Heart left ventricle (tissue), 16 donors: ENCODE measurements around the gene IDUA. TPM values are rescaled to one million over a fixed set of nuclear protein-coding genes. Genes with fewer than 3 reads are reported as not detected.
"Not testable (repeated sequence)": the region's sequence is repeated elsewhere in the genome, so short reads cannot be mapped to it uniquely, and the experiment has no call there.

Source experiments
- ATAC-seq, 4 donors: fragments of 200-7000 bp; cut with Tn5 transposase; one replicate each; pipeline ENCODE4 v1.9.1; 2020 to 2022; ENCODE audit warnings: moderate library complexity in 4 of 4, mild to moderate bottlenecking in 3 of 4, moderate number of reproducible peaks in 1 of 4
- DNase-seq, 5 donors: peaks; one replicate each; pipeline ENCODE4 v3.0.0-alpha.2; 2020
- H3K27ac ChIP-seq, 12 donors: fragments of 200-600 bp; sonication (generic) in 4 of 12; one replicate each; pipeline versions ENCODE4 v1.5.0 to v1.8.0; 2016 to 2022; ENCODE audit warnings: mild to moderate bottlenecking in 2 of 12
- H3K27me3 ChIP-seq, 9 donors: fragments of 200-600 bp; sonication (generic) in 2 of 9; one replicate each; pipeline versions ENCODE4 v1.5.1 to v1.8.0; 2016 to 2022; ENCODE audit warnings: mild to moderate bottlenecking in 3 of 9
- H3K36me3 ChIP-seq, 9 donors: fragments of 200-600 bp; sonication (generic) in 2 of 9; one replicate each; pipeline versions ENCODE4 v1.5.0 to v1.8.0; 2018 to 2022; ENCODE audit warnings: mild to moderate bottlenecking in 2 of 9
- H3K4me1 ChIP-seq, 12 donors: fragments of 200-600 bp; sonication (generic) in 4 of 12; one replicate each; pipeline versions ENCODE4 v1.5.0 to v1.8.0; 2016 to 2022; ENCODE audit warnings: mild to moderate bottlenecking in 3 of 12
- H3K4me3 ChIP-seq, 12 donors: fragments of 200-600 bp; sonication (generic) in 4 of 12; one replicate each; pipeline versions ENCODE4 v1.5.0 to v1.8.0; 2017 to 2022; ENCODE audit warnings: mild to moderate bottlenecking in 9 of 12, moderate library complexity in 4 of 12
- H3K9me3 ChIP-seq, 12 donors: fragments of 200-600 bp; sonication (generic) in 4 of 12; one replicate each; pipeline versions ENCODE4 v1.5.0 to v1.8.0; 2016 to 2022; ENCODE audit warnings: mild to moderate bottlenecking in 1 of 12
- POLR2A ChIP-seq, 2 donors: fragments of 450-650 bp; IDR thresholded peaks; one replicate each; pipeline ENCODE4 v1.6.1; 2017; ENCODE audit warnings: antibody characterized with exemption in 2 of 2, mild to moderate bottlenecking in 2 of 2, moderate library complexity in 2 of 2
- WGBS, 4 donors: extraction: QIAGEN DNeasy Blood & Tissue Kit in 2 of 4; methylation state at CpG; one replicate each; pipeline versions ENCODE4 v1.1.5 to v1.1.7; 2013 to 2018; 5-methylcytosine and 5-hydroxymethylcytosine counted together
- intact Hi-C, 10 donors: fragments of 100-400 bp; cut with DNase I; formaldehyde crosslinking; loops; one replicate each; pipeline versions ENCODE4 v1.11.1 to v1.14.2; 2022
- polyA plus RNA-seq, 2 donors: library from polyadenylated mRNA; stranded (reverse); fragments of 200-250 nt; gene quantifications; one replicate each; pipeline ENCODE4 v1.2.3, GENCODE V29; 2013
- total RNA-seq, 9 donors: library from RNA; depleted of rRNA in 2 of 9; stranded (reverse); fragments of >200 nt in 2 of 9; fragmentation: NEBNext Ultra II Directional in 3 of 9; extraction: Animal tissue kit (Norgen Biotek cat#: 25700) in 3 of 9; gene quantifications; one replicate each; pipeline versions ENCODE4 v1.1.0 to v1.2.4, GENCODE V29; 2016 to 2023
- TF ChIP-seq, protein P1 (sequence below), 12 donors: fragments of 200-600 bp; sonication (generic) in 4 of 12; IDR thresholded peaks; one replicate each; pipeline versions ENCODE4 v1.5.0 to v1.8.0; 2018 to 2022; ENCODE audit warnings: antibody characterized with exemption in 12 of 12, mild to moderate bottlenecking in 5 of 12
- donor health status: ischemic (EF 13 %, LVEDD 7.1; RV severe dilation, severe dysfunction).
- donor health status: healthy with polysubstance abuse.
- donor health status: DM: no; HTN: yes; CAD: no.
- donor health status: DM: no; HTN: no; CAD: no.
- donor health status: ischemic (EF 25% LVEDD 6.9; RV normal size, moderate dysfunction).
- donor health status: ischemic (EF 25% LVEDD 5.7; RV mildly dilated, moderate dysfunction).
- donor health status: healthy.
- donor health status: DM: yes; HTN: yes; CAD: no.
- donor health status: ischemic (EF 35%, LVEDD 5.7; RV mildly dilated, moderate dysfunction).
- donor health status: nonischemic (EF 11% LVEDD 7.7; RV severe dilation, severe dysfunction).
- donor health status: DM: yes; HTN: yes; CAD: no.
- donor health status: PGD.
- donor health status: ischemic (EF 29% LVEDD 5.4; RV normal size, mild dysfunction).
- donor health status: nonischemic (EF 23%, LVEDD 6.1; RV moderate dilation, normal function).

The IDUA gene
- total and polyA plus RNA-seq, 11 donors = 3.2 to 17.4 (median 6.8) TPM

DNA sequence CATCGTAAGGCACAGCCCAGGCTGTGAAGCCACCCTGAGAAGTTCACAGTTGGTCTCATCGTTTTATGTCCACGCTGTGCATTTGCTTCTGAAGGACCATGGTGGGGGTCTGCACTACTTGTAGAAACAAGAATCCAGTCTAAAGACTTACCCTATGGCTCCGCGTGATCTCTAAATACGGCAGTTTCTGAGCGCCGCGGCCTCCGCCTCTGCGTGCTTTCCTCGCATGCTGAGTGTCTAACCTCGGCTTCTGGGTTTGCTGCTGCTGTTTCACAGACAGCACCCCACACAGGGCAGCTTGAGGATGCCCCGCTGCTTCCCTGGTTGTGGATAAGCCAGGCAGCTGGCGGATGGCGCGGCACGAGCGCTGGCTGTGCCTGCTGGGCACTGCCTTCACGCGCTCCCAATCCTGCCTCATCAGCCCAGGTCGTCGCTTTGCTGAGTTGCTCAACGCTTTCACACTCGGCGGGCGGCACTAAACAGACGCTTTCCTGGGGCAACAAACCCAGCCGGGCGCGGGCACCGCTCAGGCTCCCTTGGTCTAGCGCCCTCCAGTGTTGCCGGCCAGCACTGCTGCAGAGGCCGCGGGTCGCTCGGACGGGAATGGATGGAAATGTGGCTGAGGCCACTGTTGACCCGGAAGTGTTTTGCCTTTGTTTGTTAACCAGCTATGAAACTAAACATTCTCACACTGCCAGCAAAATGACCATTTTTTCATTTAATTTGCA is 63.8 kb downstream of the IDUA start:
- H3K27ac ChIP-seq = no peak overlapping the region
- intact Hi-C loops = no loop called here
- H3K36me3 ChIP-seq = no peaks in the 10 kb centered on the region
- H3K4me1 ChIP-seq = peaks cover 0 to 20% (median 10%) of the 10 kb centered on the region in 12 donors
- DNase-seq (peak in 3 of 5 donors; percentile 11 to 41 (median 36)), ATAC-seq (no peak)
- whole genome bisulfite sequencing, 4 donors = 56 to 73% (median 59%) methylated on average over 39 to 40 of the region's 40 CpGs
- H3K9me3 ChIP-seq = no peaks in the 10 kb centered on the region
- H3K27me3 ChIP-seq = peaks cover 0 to 58% (median 8%) of the 10 kb centered on the region in 9 donors
- TF ChIP-seq POLR2A (IDR thresholded peaks at IDR 0.05) = no peak
- TF ChIP-seq, protein P1, sequence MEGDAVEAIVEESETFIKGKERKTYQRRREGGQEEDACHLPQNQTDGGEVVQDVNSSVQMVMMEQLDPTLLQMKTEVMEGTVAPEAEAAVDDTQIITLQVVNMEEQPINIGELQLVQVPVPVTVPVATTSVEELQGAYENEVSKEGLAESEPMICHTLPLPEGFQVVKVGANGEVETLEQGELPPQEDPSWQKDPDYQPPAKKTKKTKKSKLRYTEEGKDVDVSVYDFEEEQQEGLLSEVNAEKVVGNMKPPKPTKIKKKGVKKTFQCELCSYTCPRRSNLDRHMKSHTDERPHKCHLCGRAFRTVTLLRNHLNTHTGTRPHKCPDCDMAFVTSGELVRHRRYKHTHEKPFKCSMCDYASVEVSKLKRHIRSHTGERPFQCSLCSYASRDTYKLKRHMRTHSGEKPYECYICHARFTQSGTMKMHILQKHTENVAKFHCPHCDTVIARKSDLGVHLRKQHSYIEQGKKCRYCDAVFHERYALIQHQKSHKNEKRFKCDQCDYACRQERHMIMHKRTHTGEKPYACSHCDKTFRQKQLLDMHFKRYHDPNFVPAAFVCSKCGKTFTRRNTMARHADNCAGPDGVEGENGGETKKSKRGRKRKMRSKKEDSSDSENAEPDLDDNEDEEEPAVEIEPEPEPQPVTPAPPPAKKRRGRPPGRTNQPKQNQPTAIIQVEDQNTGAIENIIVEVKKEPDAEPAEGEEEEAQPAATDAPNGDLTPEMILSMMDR (IDR thresholded peaks at IDR 0.05) = peak in 3 of 12 donors; percentile 13 to 47 (median 30)
- H3K4me3 ChIP-seq = no peak overlapping the region

DNA sequence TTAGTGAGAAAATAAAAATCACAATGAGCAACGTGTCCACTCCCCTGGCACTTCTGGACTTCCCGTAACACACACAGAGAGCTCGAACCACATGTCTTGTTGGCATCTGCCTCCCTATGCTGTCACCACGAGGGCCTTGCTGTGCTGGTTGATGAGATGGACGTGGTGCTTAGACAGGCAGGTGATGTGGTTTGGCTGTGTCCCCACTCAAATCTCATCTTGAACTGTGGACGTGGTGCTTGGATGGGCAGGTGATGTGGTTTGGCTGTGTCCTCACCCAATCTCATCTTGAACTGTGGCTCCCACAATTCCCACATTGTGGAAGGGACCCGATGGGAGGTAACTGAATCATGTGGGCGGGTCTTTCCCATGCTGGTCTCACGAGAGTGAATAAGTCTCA is 64.6 kb downstream of the IDUA start:
- peaks cover 0 to 25% (median 13%) of the 10 kb centered on the region in 12 donors for H3K4me1 ChIP-seq
- H3K36me3 ChIP-seq = no peaks in the 10 kb centered on the region
- DNase-seq = peak in 1 of 5 donors; percentile 7
- H3K4me3 ChIP-seq = no peak overlapping the region
- H3K9me3 ChIP-seq = no peaks in the 10 kb centered on the region
- WGBS, 4 donors = 57 to 81% (median 72%) methylated on average over 9 of the region's 9 CpGs
- H3K27me3 ChIP-seq = peaks cover 0 to 65% (median 7%) of the 10 kb centered on the region in 9 donors
- H3K27ac ChIP-seq = no peak overlapping the region
- no peak for ATAC-seq
- intact Hi-C loops = no loop called here
- TF ChIP-seq POLR2A (IDR thresholded peaks at IDR 0.05) = no peak
- TF ChIP-seq, protein P1 (IDR thresholded peaks at IDR 0.05) = no peak

DNA sequence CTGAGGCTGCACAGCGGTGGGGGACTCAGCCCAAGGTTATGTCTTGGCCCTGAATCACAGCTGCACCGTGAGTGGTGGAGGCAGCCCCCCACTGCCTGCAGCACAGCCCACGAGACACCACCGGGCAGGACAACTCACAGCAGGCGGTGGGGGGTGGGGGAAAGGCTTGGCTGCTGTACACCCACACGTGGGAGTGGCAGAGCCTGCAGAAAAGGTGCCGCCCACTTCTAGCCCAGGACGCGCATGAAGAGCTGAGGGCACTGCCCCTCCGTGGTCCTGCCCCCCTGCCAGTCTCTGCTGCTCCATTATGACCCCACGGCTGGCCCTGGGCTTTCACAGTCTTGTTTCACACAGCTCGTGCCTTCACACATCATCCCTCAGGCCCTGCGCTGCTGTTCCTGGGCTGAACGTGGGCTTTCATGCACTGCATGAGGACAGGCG is 65.4 kb downstream of the IDUA start:
- H3K4me1 ChIP-seq = peaks cover 0 to 19% (median 9%) of the 10 kb centered on the region in 12 donors
- H3K9me3 ChIP-seq = no peaks in the 10 kb centered on the region
- ATAC-seq = no peak
- TF ChIP-seq, protein P1 (IDR thresholded peaks at IDR 0.05) = no peak
- no peak for TF ChIP-seq POLR2A (IDR thresholded peaks at IDR 0.05)
- H3K4me3 ChIP-seq = no peak overlapping the region
- H3K36me3 ChIP-seq = no peaks in the 10 kb centered on the region
- peaks cover 0 to 73% (median 12%) of the 10 kb centered on the region in 9 donors for H3K27me3 ChIP-seq
- 65 to 81% (median 75%) methylated on average over 9 to 15 of the region's 15 CpGs for WGBS, 4 donors
- no peak overlapping the region for H3K27ac ChIP-seq
- DNase-seq = peak in 1 of 5 donors; percentile 53
- intact Hi-C loops = no loop called here

DNA sequence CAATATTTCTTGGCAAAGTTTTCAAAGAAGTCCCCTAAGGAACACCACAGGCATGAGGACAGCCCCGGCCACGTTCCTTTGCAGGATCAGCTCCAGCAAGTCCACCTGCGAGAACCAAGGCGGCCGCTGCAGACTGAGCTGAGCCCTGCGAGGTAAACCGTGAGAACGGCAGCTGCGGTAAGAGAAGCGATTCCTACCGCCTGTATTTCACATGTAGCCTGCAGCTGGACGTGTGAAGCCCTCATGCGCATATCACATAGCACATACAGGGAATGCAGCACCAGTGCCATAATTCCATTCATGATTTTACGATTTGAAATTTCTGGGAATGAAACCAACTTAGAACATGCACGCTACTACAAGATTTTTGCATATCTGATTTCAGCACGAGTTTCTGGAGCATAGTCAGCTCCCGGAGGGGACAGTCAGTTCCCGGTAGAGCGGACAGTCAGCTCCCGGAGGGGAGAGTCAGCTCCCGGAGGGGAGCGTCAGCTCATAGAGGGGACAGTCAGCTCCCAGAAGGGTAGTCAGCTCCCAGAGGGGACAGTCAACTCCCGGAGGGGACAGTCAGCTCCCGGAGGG is 66.3 kb downstream of the IDUA start:
- peak overlapping the region in 2 of 12 donors; percentile 25 to 26 for H3K4me3 ChIP-seq
- H3K27ac ChIP-seq = no peak overlapping the region
- no peak for TF ChIP-seq POLR2A (IDR thresholded peaks at IDR 0.05)
- TF ChIP-seq, protein P1 (IDR thresholded peaks at IDR 0.05) = no peak
- no peaks in the 10 kb centered on the region for H3K36me3 ChIP-seq
- peaks cover 0 to 74% (median 12%) of the 10 kb centered on the region in 9 donors for H3K27me3 ChIP-seq
- peaks cover 0 to 21% (median 6%) of the 10 kb centered on the region in 12 donors for H3K4me1 ChIP-seq
- WGBS, 4 donors = 52 to 57% (median 57%) methylated on average over 20 to 24 of the region's 24 CpGs
- intact Hi-C loops = no loop called here
- peak in 1 of 5 donors; percentile 56 for DNase-seq
- ATAC-seq = no peak
- no peaks in the 10 kb centered on the region for H3K9me3 ChIP-seq

DNA sequence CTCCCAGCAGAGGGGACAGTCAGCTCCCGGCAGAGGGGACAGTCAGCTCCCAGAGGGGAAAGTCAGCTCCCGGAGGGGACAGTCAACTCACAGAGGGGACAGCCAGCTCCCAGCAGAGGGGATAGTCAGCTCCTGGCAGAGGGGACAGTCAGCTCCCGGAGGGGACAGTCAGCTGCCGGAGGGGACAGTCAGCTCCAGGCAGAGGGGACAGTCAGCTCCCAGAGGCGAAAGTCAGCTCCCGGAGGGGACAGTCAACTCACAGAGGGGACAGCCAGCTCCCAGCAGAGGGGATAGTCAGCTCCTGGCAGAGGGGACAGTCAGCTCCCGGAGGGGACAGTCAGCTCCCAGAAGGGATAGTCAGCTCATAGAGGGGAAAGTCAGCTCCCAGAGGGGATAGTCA is 67.0 kb downstream of the IDUA start:
- H3K36me3 ChIP-seq, ATAC-seq, H3K9me3 ChIP-seq, intact Hi-C loops, H3K27ac ChIP-seq: not testable (repeated sequence)
- H3K4me3 ChIP-seq = peak overlapping the region in 1 of 12 donors; percentile 26
- 45 to 54% (median 51%) methylated on average over 6 to 7 of the region's 7 CpGs for WGBS, 4 donors
- peak in 1 of 5 donors; percentile 27 for DNase-seq
- H3K27me3 ChIP-seq = peaks cover 0 to 74% (median 18%) of the 10 kb centered on the region in 9 donors
- H3K4me1 ChIP-seq = peaks cover 0 to 28% (median 6%) of the 10 kb centered on the region in 12 donors
